Measurements from ENCODE around the gene SLC39A11. TPM values are rescaled to one million over a fixed set of nuclear protein-coding genes. Genes with fewer than 3 reads are reported as not detected.

SLC39A11 gene
- total RNA-seq, 1 donor from 2014 or later: 34.8 TPM

- CTCF ChIA-PET: no interaction called here
- Mint-ChIP-seq H3K36me3 (ENCODE audit: low read depth) (no peaks in the 10 kb centered on the region), H3K4me3 (no peak overlapping the region), H3K4me1 (peaks cover 19% of the 10 kb centered on the region), H3K27ac (no peak overlapping the region), H3K9me3 (no peaks in the 10 kb centered on the region), H3K27me3 (peaks cover 5% of the 10 kb centered on the region)
- TF ChIP-seq CTCF (IDR thresholded peaks at IDR 0.05): no peak
- POLR2A ChIA-PET: interaction anchor here (0.6 kb wide), 1 partner anchor 393 kb away, joined by 5 read pairs; no protein-coding TSS in a partner anchor
- intact Hi-C loops (cut with micrococcal nuclease): no loop called here
- ATAC-seq (ENCODE audit: low read depth) (no peak), DNase-seq (no peak)
Measured at GRCh38 chr17:73130977-73131376, 38.5 kb upstream of the SLC39A11 start.

GRCh38 chr17:73128496-73128895 lies 36.0 kb upstream of the SLC39A11 start:
- Mint-ChIP-seq H3K4me1 (peaks cover 13% of the 10 kb centered on the region), H3K27me3 (peaks cover 5% of the 10 kb centered on the region), H3K9me3 (no peaks in the 10 kb centered on the region), H3K27ac (no peak overlapping the region), H3K4me3 (no peak overlapping the region), H3K36me3 (ENCODE audit: low read depth) (no peaks in the 10 kb centered on the region)
- ATAC-seq (ENCODE audit: low read depth) (no peak), DNase-seq (no peak)
- ChIA-PET POLR2A (interaction anchor here (0.8 kb wide), 1 partner anchor 12 kb away, joined by 3 read pairs; no protein-coding TSS in a partner anchor), CTCF (no interaction called here)
- intact Hi-C loops (cut with micrococcal nuclease): no loop called here
- no peak for TF ChIP-seq CTCF (IDR thresholded peaks at IDR 0.05)

- Mint-ChIP-seq H3K27me3 (peaks cover 5% of the 10 kb centered on the region), H3K4me3 (no peak overlapping the region), H3K27ac (no peak overlapping the region), H3K9me3 (no peaks in the 10 kb centered on the region), H3K4me1 (peaks cover 2% of the 10 kb centered on the region), H3K36me3 (ENCODE audit: low read depth) (no peaks in the 10 kb centered on the region)
- TF ChIP-seq CTCF (IDR thresholded peaks at IDR 0.05): no peak
- no peak for ATAC-seq (ENCODE audit: low read depth)
- no peak for DNase-seq
- POLR2A ChIA-PET: interaction anchor here (0.6 kb wide), 1 partner anchor 426 kb away, joined by 7 read pairs; no protein-coding TSS in a partner anchor
- CTCF ChIA-PET: interaction anchor here (0.7 kb wide), 1 partner anchor 399 kb away, joined by 3 read pairs; no protein-coding TSS in a partner anchor
- intact Hi-C loops (cut with micrococcal nuclease): no loop called here
Measured at GRCh38 chr17:73126716-73127473, 34.4 kb upstream of the SLC39A11 start.

- peaks cover 5% of the 10 kb centered on the region for H3K27me3 Mint-ChIP-seq
- DNase-seq: no peak
- POLR2A ChIA-PET: no interaction called here
- ATAC-seq (ENCODE audit: low read depth): no peak
- H3K4me1 Mint-ChIP-seq: no peaks in the 10 kb centered on the region
- no peaks in the 10 kb centered on the region for H3K36me3 Mint-ChIP-seq (ENCODE audit: low read depth)
- H3K9me3 Mint-ChIP-seq: no peaks in the 10 kb centered on the region
- no peak overlapping the region for H3K4me3 Mint-ChIP-seq
- intact Hi-C loops (cut with micrococcal nuclease): no loop called here
- CTCF ChIA-PET: no interaction called here
- TF ChIP-seq CTCF (IDR thresholded peaks at IDR 0.05): no peak
- no peak overlapping the region for H3K27ac Mint-ChIP-seq
Measured at GRCh38 chr17:73123606-73124320, 31.3 kb upstream of the SLC39A11 start.

GRCh38 chr17:73122953-73123605 lies 30.6 kb upstream of the SLC39A11 start:
- no peak overlapping the region for H3K4me3 Mint-ChIP-seq
- no peaks in the 10 kb centered on the region for H3K9me3 Mint-ChIP-seq
- ATAC-seq (ENCODE audit: low read depth) (no peak), DNase-seq (no peak)
- ChIA-PET POLR2A (no interaction called here), CTCF (no interaction called here)
- H3K36me3 Mint-ChIP-seq (ENCODE audit: low read depth): no peaks in the 10 kb centered on the region
- peaks cover 2% of the 10 kb centered on the region for H3K27me3 Mint-ChIP-seq
- intact Hi-C loops (cut with micrococcal nuclease): no loop called here
- no peak overlapping the region for H3K27ac Mint-ChIP-seq
- no peaks in the 10 kb centered on the region for H3K4me1 Mint-ChIP-seq
- TF ChIP-seq CTCF (IDR thresholded peaks at IDR 0.05): no peak
